ENCODE data around the gene SFTA2. TPM values are rescaled to one million over a fixed set of nuclear protein-coding genes. Genes with fewer than 3 reads are reported as not detected.

Gene SFTA2
- total and polyA plus RNA-seq, 9 of the 15 experiments (the other 6 are each of a cell fraction or from before 2014, with no cell fraction given), result not detected

- TF ChIP-seq, protein P1, sequence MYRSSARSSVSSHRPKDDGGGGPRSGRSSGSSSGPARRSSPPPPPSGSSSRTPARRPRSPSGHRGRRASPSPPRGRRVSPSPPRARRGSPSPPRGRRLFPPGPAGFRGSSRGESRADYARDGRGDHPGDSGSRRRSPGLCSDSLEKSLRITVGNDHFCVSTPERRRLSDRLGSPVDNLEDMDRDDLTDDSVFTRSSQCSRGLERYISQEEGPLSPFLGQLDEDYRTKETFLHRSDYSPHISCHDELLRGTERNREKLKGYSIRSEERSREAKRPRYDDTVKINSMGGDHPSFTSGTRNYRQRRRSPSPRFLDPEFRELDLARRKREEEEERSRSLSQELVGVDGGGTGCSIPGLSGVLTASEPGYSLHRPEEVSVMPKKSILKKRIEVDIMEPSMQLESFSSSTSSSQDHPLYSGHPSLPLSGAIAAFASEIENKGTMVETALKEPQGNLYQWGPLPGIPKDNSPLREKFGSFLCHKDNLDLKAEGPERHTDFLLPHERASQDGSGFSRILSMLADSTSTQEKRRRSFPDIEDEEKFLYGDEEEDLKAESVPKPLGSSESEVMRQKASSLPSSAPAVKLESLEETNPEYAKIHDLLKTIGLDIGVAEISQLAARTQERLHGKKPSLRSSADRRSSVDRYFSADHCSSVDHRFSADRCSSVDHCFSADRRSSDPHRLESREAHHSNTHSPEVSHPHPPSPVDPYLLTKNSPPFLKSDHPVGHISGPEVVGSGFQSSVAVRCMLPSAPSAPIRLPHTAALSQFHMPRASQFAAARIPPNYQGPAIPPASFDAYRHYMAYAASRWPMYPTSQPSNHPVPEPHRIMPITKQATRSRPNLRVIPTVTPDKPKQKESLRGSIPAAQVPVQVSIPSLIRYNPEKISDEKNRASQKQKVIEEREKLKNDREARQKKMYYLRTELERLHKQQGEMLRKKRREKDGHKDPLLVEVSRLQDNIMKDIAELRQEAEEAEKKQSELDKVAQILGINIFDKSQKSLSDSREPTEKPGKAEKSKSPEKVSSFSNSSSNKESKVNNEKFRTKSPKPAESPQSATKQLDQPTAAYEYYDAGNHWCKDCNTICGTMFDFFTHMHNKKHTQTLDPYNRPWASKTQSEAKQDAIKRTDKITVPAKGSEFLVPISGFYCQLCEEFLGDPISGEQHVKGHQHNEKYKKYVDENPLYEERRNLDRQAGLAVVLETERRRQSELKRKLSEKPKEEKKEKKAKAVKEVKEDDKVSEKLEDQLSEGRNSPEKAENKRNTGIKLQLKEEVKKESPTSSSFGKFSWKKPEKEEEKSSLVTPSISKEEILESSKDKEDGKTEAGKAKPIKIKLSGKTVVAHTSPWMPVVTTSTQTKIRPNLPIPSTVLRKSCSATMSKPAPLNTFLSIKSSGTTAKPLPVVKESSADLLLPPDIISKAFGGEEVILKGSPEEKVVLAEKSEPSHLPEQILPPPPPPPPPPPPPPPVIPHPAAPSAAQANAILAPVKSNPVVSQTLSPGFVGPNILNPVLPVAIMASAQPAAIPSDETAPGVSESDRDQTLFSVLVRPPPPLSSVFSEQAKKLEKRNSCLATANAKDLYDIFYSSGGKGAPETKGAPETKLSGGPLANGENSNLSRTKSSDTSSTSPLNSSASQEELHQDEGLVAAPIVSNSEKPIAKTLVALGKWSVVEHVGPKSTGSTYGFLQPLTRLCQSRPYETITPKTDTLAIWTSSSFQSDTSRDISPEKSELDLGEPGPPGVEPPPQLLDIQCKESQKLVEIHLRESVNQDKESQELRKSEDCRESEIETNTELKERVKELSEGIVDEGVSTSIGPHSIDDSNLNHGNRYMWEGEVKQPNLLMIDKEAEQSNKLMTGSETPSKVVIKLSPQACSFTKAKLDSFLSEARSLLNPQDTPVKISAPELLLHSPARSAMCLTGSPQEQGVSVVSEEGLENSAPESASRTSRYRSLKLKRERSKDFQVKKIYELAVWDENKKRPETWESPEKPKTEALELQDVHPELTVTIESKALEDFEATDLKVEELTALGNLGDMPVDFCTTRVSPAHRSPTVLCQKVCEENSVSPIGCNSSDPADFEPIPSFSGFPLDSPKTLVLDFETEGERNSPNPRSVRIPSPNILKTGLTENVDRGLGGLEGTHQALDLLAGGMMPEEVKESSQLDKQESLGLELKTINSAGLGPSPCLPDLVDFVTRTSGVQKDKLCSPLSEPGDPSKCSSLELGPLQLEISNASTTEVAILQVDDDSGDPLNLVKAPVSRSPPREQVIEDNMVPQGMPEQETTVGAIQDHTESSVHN (IDR thresholded peaks at IDR 0.05; ENCODE audit: borderline replicate concordance in 1 of 2, low read depth in 1 of 2), result no peak
- no peak for TF ChIP-seq MEF2A (IDR thresholded peaks at IDR 0.05; ENCODE audit: control insufficient read depth, low read depth, low read length)
- TF ChIP-seq, protein P2, sequence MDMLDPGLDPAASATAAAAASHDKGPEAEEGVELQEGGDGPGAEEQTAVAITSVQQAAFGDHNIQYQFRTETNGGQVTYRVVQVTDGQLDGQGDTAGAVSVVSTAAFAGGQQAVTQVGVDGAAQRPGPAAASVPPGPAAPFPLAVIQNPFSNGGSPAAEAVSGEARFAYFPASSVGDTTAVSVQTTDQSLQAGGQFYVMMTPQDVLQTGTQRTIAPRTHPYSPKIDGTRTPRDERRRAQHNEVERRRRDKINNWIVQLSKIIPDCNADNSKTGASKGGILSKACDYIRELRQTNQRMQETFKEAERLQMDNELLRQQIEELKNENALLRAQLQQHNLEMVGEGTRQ (CRISPR knock-in tag; IDR thresholded peaks at IDR 0.05), result no peak
- TF ChIP-seq NBN (IDR thresholded peaks at IDR 0.05; ENCODE audit: low read depth), result peak; percentile 69
- peak; percentile 64; the same call in 1 of the 2 replicates for TF ChIP-seq DPF2 (IDR thresholded peaks at IDR 0.05)
- TF ChIP-seq ZBTB9 (CRISPR knock-in tag; IDR thresholded peaks at IDR 0.05), result peak; percentile 70
- no peak for TF ChIP-seq AFF1 (IDR thresholded peaks at IDR 0.05; ENCODE audit: low read depth in 1 of 2, partially characterized antibody in 2 of 2)
- TF ChIP-seq TFE3 (CRISPR knock-in tag; IDR thresholded peaks at IDR 0.05), result no peak
- TF ChIP-seq MXI1 (IDR thresholded peaks at IDR 0.05; ENCODE audit: low read depth, low read length), result no peak
- TF ChIP-seq POU5F1 (IDR thresholded peaks at IDR 0.05; ENCODE audit: borderline replicate concordance, low read depth, low read length, partially characterized antibody), result no peak
These were observed 23.5 kb upstream of the SFTA2 start (continued) for GRCh38 chr6:30955367-30956042.

Measured in K562 (cell line).